SH-SY5Y (cell line): Measurements from ENCODE around the gene FKBP4.

Source experiments
- GATA2 ChIP-seq: IDR thresholded peaks from 2 replicates; pipeline ENCODE4 v1.6.1; 2011; ENCODE audit warnings: mild to moderate bottlenecking, low read depth, low read length
- GATA3 ChIP-seq: IDR thresholded peaks from 2 replicates; pipeline ENCODE4 v1.6.1; 2011; ENCODE audit warnings: low read depth, mild to moderate bottlenecking, low read length, moderate library complexity

The FKBP4 gene

GRCh38 chr12:2769866-2770533 lies 24.8 kb upstream of the FKBP4 start:
- no peak for TF ChIP-seq GATA3
- no peak for TF ChIP-seq GATA2

GRCh38 chr12:2772370-2772769 lies 22.4 kb upstream of the FKBP4 start:
- TF ChIP-seq GATA2 = no peak
- TF ChIP-seq GATA3 = no peak

- TF ChIP-seq GATA3 (no peak), GATA2 (no peak)
Observed at GRCh38 chr12:2773199-2773875, 21.4 kb upstream of the FKBP4 start.

GRCh38 chr12:2775431-2775830 lies 19.3 kb upstream of the FKBP4 start:
- TF ChIP-seq GATA3 = no peak
- no peak for TF ChIP-seq GATA2

- TF ChIP-seq GATA2 = no peak
- TF ChIP-seq GATA3 = no peak
Observed at GRCh38 chr12:2776129-2776806, 18.5 kb upstream of the FKBP4 start.

- no peak for TF ChIP-seq GATA3
- TF ChIP-seq GATA2 = no peak
Observed at GRCh38 chr12:2779281-2779680, 15.5 kb upstream of the FKBP4 start.

GRCh38 chr12:2783936-2784600 lies 10.7 kb upstream of the FKBP4 start:
- TF ChIP-seq GATA3 (no peak), GATA2 (no peak)

GRCh38 chr12:2785017-2785416 lies 9.8 kb upstream of the FKBP4 start:
- no peak for TF ChIP-seq GATA3
- no peak for TF ChIP-seq GATA2

- TF ChIP-seq GATA2 (no peak), GATA3 (no peak)
Observed at GRCh38 chr12:2791089-2791488, 3.7 kb upstream of the FKBP4 start.

GRCh38 chr12:2792671-2793500 lies 1.9 kb upstream of the FKBP4 start:
- TF ChIP-seq GATA3 (no peak), GATA2 (no peak)

GRCh38 chr12:2793561-2793960 lies 1.2 kb upstream of the FKBP4 start:
- TF ChIP-seq GATA2 (no peak), GATA3 (no peak)

- TF ChIP-seq GATA2 (no peak), GATA3 (no peak)
Observed at GRCh38 chr12:2794191-2794735, 507 bp upstream of the FKBP4 start.

- TF ChIP-seq GATA3 = no peak
- no peak for TF ChIP-seq GATA2
Observed at GRCh38 chr12:2795291-2796186, 769 bp downstream of the FKBP4 start.

GRCh38 chr12:2796187-2796666 lies 1.5 kb downstream of the FKBP4 start:
- TF ChIP-seq GATA3 = no peak
- no peak for TF ChIP-seq GATA2
